Spleen (tissue), 11 donors: ENCODE data around the gene ICAM1. TPM values are rescaled to one million over a fixed set of nuclear protein-coding genes. Genes with fewer than 3 reads are reported as not detected.

Source experiments
- DNase-seq: peaks from one replicate; pipeline ENCODE4 v3.0.0-alpha.2; 2020
- H3K27ac ChIP-seq, 8 donors: fragments of 200-600 bp; sonication (generic) in 7 of 8; 1 replicate in 4 of 8; 2 replicates in 4 of 8; pipeline versions ENCODE4 v1.5.0 to v1.8.0; 2016 to 2021; ENCODE audit warnings: inconsistent platforms in 4 of 8, mild to moderate bottlenecking in 4 of 8, moderate library complexity in 1 of 8
- H3K27me3 ChIP-seq, 7 donors: fragments of 200-600 bp; sonication (generic) in 6 of 7; replicated peaks in 1 of 7; 1 replicate in 4 of 7; 2 replicates in 3 of 7; pipeline versions ENCODE4 v1.5.0 to v1.8.0; 2016 to 2021; ENCODE audit warnings: inconsistent platforms in 3 of 7, mild to moderate bottlenecking in 1 of 7
- H3K36me3 ChIP-seq, 6 donors: fragments of 200-600 bp; sonication (generic) in 5 of 6; 1 replicate in 4 of 6; 2 replicates in 2 of 6; pipeline versions ENCODE4 v1.5.0 to v1.8.0; 2016 to 2021; ENCODE audit warnings: inconsistent platforms in 2 of 6
- H3K4me1 ChIP-seq, 6 donors: fragments of 200-600 bp; sonication (generic) in 5 of 6; 1 replicate in 3 of 6; 2 replicates in 3 of 6; pipeline versions ENCODE4 v1.5.0 to v1.8.0; 2016 to 2021; ENCODE audit warnings: inconsistent platforms in 3 of 6
- H3K4me3 ChIP-seq, 8 donors: fragments of 200-600 bp; sonication (generic) in 7 of 8; 1 replicate in 4 of 8; 2 replicates in 4 of 8; pipeline versions ENCODE4 v1.5.0 to v1.8.0; 2016 to 2021; ENCODE audit warnings: inconsistent platforms in 4 of 8, mild to moderate bottlenecking in 4 of 8, moderate library complexity in 2 of 8
- H3K9me3 ChIP-seq, 8 donors: fragments of 200-600 bp; sonication (generic) in 7 of 8; 1 replicate in 4 of 8; 2 replicates in 4 of 8; pipeline versions ENCODE4 v1.5.0 to v1.8.0; 2016 to 2021; ENCODE audit warnings: inconsistent platforms in 4 of 8
- POLR2A ChIP-seq, 3 donors: fragments of 450-650 bp; IDR thresholded peaks; one replicate each; pipeline ENCODE4 v1.5.1; 2017; ENCODE audit warnings: antibody characterized with exemption in 3 of 3, mild to moderate bottlenecking in 1 of 3
- POLR2AphosphoS5 ChIP-seq, 3 donors: sonication (generic); formaldehyde crosslinking; IDR thresholded peaks; one replicate each; pipeline ENCODE4 v1.5.1; 2017; ENCODE audit warnings: antibody characterized with exemption in 3 of 3
- WGBS, 5 donors: extraction: QIAGEN DNeasy Blood & Tissue Kit in 3 of 5; methylation state at CpG; one replicate each; pipeline versions ENCODE4 v1.1.5 to v1.1.7; 2013 to 2018; 5-methylcytosine and 5-hydroxymethylcytosine counted together
- intact Hi-C: fragments of 100-400 bp; cut with DNase I; formaldehyde crosslinking; loops from one replicate; pipeline ENCODE4 v1.15.0; 2023; ENCODE audit warnings: low total_unique reads
- polyA plus RNA-seq, 3 donors: library from polyadenylated mRNA; stranded (reverse); fragments of 200-250 nt; gene quantifications; one replicate each; pipeline ENCODE4 v1.2.1, GENCODE V29; 2013
- total RNA-seq, 7 donors: library from RNA; depleted of rRNA in 3 of 7; stranded (reverse); fragments of >200 nt in 3 of 7; fragmentation: NEBNext Ultra II Directional in 4 of 7; extraction: Animal tissue kit (Norgen Biotek cat#: 25700) in 4 of 7; gene quantifications; one replicate each; pipeline versions ENCODE4 v1.1.0 to v1.2.1, GENCODE V29; 2016 to 2021
- TF ChIP-seq, protein P1 (sequence below), 11 experiments: fragments of 200-600 bp in 7 of 11; fragments of 450-650 bp in 4 of 11; sonication (generic) in 4 of 11; IDR thresholded peaks in 8 of 11; conservative IDR thresholded peaks in 3 of 11; 1 replicate in 7 of 11; 2 replicates in 4 of 11; pipeline versions ENCODE4 v1.4.0 to v1.8.0; 2016 to 2021; ENCODE audit warnings: antibody characterized with exemption in 11 of 11, inconsistent platforms in 4 of 11, mild to moderate bottlenecking in 1 of 11
- donor health status: healthy with polysubstance abuse.
- donor health status: DM: no; HTN: no; CAD: no; lungs with moderate emphysema.
- donor health status: DM: no; HTN: no; CAD: no.
- donor health status: Bipolar disorder and iron deficiency.
- donor health status: healthy.
- donor health status: DM: no; HTN: no; CAD: no.
- donor health status: DM: yes; HTN: yes; CAD: no.

ICAM1 gene
- total and polyA plus RNA-seq, 10 donors: 12.8 to 163 (median 98.2) TPM

GRCh38 chr19:10245189-10245939 lies 25.6 kb upstream of the ICAM1 start:
- H3K36me3 ChIP-seq: no peaks in the 10 kb centered on the region
- peaks cover 4 to 7% (median 5%) of the 10 kb centered on the region in 6 donors for H3K4me1 ChIP-seq
- no peaks in the 10 kb centered on the region for H3K27me3 ChIP-seq
- H3K9me3 ChIP-seq: no peaks in the 10 kb centered on the region
- no peak overlapping the region for H3K27ac ChIP-seq
- intact Hi-C loops: loop anchor here (5.0 to 10.0 kb wide), 2 partner anchors 51 to 313 kb away; partner anchors contain the start of gene DNMT1
- TF ChIP-seq POLR2AphosphoS5 (IDR thresholded peaks at IDR 0.05) (no peak), POLR2A (IDR thresholded peaks at IDR 0.05) (no peak)
- TF ChIP-seq, protein P1, sequence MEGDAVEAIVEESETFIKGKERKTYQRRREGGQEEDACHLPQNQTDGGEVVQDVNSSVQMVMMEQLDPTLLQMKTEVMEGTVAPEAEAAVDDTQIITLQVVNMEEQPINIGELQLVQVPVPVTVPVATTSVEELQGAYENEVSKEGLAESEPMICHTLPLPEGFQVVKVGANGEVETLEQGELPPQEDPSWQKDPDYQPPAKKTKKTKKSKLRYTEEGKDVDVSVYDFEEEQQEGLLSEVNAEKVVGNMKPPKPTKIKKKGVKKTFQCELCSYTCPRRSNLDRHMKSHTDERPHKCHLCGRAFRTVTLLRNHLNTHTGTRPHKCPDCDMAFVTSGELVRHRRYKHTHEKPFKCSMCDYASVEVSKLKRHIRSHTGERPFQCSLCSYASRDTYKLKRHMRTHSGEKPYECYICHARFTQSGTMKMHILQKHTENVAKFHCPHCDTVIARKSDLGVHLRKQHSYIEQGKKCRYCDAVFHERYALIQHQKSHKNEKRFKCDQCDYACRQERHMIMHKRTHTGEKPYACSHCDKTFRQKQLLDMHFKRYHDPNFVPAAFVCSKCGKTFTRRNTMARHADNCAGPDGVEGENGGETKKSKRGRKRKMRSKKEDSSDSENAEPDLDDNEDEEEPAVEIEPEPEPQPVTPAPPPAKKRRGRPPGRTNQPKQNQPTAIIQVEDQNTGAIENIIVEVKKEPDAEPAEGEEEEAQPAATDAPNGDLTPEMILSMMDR (IDR thresholded peaks at IDR 0.05 in 8 of 11, conservative IDR thresholded peaks at IDR 0.05 in 3 of 11): no peak
- DNase-seq: no peak
- no peak overlapping the region for H3K4me3 ChIP-seq
- 73 to 75% (median 73%) methylated on average over 9 of the region's 9 CpGs for WGBS, 5 donors

DNA sequence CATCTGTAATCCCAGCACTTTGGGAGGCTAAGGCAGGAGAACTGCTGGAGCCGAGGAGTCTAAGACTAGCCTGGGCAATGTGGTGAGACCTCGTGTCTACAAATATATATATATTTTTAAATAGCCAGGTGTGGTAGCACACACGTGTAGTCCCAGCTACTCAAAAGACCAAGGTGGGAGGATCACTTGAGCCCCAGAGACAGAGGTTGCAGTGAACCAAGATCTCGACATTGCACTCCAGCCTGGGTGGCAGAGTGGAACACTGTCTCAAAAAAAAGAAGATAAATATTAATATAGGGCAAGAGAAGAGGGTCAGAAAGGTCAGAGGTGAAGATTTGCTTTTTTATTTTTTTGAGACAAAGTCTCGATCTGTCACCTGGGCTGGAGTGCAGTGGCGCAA lies 24.4 kb upstream of the ICAM1 start:
- intact Hi-C loops: loop anchor here (5.0 to 10.0 kb wide), 2 partner anchors 52 to 314 kb away; partner anchors contain the start of gene DNMT1
- no peak for DNase-seq
- Histone ChIP-seq H3K4me3 (no peak overlapping the region), H3K36me3 (no peaks in the 10 kb centered on the region), H3K27ac (no peak overlapping the region), H3K4me1 (peaks cover 4 to 18% (median 14%) of the 10 kb centered on the region in 6 donors), H3K9me3 (no peaks in the 10 kb centered on the region), H3K27me3 (no peaks in the 10 kb centered on the region)
- 71 to 87% (median 82%) methylated on average over 6 of the region's 6 CpGs for WGBS, 5 donors
- TF ChIP-seq POLR2A (IDR thresholded peaks at IDR 0.05) (no peak), POLR2AphosphoS5 (IDR thresholded peaks at IDR 0.05) (no peak)
- TF ChIP-seq, protein P1 (IDR thresholded peaks at IDR 0.05 in 8 of 11, conservative IDR thresholded peaks at IDR 0.05 in 3 of 11): no peak

DNA sequence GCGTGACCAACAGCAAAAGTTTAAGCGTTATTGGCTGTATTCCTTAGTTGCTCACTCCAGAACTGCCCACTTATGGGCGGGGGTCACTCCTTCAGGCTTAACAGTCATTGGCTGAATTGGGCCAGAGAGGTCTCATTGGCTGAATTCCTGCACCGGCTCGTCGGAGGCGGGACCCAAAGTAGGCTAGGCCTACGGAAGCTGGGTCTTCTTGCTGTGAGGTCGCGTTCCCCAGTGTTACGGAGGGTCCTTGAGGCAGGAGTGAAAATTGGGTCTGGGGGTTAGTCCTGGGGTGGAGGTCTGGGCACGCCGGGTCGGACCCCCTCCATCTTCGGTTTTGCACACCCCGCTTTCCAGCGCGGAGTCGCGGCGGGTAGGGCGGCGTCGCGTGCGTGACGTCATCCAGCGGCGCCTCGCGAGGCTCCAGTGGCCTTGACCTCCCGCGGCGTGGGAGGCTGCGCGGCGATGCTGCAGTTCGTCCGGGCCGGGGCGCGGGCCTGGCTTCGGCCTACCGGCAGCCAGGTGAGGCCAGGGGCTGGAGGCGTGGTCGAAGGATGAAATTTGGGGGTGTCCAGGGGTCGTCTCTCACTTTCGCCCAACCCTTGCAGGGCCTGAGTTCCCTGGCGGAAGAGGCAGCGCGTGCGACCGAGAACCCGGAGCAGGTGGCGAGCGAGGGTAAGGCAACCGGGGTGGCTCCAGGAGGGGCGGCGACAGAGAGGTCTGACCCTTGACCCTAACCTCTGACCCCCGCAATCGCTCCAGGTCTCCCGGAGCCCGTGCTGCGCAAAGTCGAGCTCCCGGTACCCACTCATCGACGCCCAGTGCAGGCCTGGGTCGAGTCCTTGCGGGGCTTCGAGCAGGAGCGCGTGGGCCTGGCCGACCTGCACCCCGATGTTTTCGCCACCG lies 18.9 kb upstream of the ICAM1 start, which contains the start of gene MRPL4:
Gene MRPL4 (plus strand): TSS at position 423 of the 903 bp plus-strand sequence. CDS start 40 bp downstream, at position 463.
- peak; percentile 92 to 96 (median 93) for TF ChIP-seq POLR2AphosphoS5 (IDR thresholded peaks at IDR 0.05)
- TF ChIP-seq, protein P1 (IDR thresholded peaks at IDR 0.05 in 8 of 11, conservative IDR thresholded peaks at IDR 0.05 in 3 of 11): peak in 3 of 11 experiments; percentile 4 to 13 (median 12)
- TF ChIP-seq POLR2A (IDR thresholded peaks at IDR 0.05): peak in 2 of 3 donors; percentile 51 to 64
- no peaks in the 10 kb centered on the region for H3K9me3 ChIP-seq
- H3K27ac ChIP-seq: peak within 1 kb of the TSS; percentile 70 to 95 (median 92)
- peaks cover 0 to 38% (median 29%) of the 10 kb centered on the region in 6 donors for H3K36me3 ChIP-seq
- intact Hi-C loops: loop anchor here (10.0 kb wide), 1 partner anchor 137 kb away; the partner anchor contains the start of genes EIF3G and P2RY11
- H3K27me3 ChIP-seq: no peaks in the 10 kb centered on the region
- H3K4me3 ChIP-seq: peak within 1 kb of the TSS; percentile 76 to 97 (median 93)
- H3K4me1 ChIP-seq: peaks cover 11 to 39% (median 29%) of the 10 kb centered on the region in 6 donors
- 0 to 1% (median 0%) methylated on average over 31 to 77 of the region's 77 CpGs for WGBS, 5 donors
- peak; percentile 97 for DNase-seq
